ENCODE data around the gene SLITRK2.

The SLITRK2 gene

DNA sequence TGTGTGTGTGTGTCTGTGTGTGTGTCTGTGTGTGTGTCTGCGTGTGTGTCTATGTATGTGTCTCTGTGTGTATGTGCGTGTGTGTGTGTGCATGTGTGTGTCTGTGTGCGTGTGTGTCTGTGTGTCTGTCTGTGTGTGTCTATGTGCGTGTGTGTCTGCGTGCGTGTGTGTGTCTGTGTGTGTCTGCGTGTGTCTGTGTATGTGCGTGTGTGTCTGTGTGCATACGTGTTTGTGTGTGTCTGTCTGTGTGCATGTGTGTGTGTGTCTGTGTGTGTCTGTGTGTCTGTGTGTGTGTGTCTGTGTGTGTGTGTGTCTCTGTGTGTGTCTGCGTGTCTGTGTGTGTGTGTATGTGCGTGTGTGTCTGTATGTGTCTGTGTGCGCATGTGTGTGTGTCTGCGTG, 35.6 kb downstream of the SLITRK2 start:
- no peak for DNase-seq (ENCODE audit: low spot score)

DNA sequence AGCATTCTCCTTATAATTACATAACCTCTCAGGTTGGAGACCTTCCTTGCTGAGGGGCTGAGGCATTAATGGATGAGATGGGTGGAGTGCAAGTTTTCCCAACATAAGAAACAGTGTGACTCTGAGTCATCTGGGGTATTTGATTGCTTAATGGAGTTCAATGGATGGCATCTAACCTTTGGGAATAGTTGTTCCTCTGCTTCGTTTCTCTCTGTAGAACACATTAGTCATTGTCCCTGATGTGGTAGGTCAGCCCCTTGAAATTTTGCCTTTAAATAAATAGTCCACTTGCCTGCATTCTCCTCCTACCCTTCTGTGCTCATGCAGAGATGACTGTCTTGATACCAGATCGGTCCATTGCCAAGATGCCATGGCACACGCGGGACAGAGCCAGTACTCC, 38.6 kb downstream of the SLITRK2 start:
- no peak for DNase-seq (ENCODE audit: low spot score)

DNA sequence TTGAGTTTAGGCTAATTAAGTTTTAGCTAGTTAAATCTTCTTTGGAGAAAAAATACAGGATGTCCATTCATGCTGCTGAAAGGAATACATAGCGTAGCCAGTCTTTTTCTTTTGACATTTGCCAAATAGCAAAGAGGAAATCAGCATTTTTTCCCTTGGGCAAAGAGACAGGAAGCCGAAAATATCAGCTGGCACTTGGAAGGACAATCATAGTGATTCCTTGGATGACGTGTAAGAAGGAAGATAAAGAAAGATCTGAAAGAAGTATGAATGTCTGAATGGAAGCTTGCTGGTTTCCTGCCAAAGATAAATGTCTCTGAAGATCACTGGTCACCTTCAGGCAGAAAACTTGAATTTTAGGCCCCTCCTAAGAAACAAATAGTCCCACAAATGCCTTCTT, 44.2 kb downstream of the SLITRK2 start:
- DNase-seq (ENCODE audit: low spot score): no peak

DNA sequence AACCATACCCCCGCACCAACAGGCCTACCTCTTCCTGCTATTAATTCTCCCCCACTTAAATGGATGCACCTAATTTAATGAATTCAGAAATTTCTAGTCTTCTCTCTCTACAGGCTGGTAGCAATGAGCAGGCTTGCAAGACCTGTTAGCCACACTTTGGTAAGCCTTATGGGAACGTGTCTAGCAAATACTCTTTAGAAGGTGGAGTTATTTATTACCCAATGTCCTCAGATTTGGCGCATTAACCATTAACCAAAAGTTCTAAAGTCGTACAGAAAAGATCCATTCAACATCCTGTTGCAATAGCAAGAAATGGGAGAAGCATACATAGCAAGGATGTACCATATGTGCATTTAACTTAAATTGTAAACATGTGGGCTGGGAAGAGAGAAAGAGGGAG, 47.5 kb downstream of the SLITRK2 start:
- no peak for DNase-seq (ENCODE audit: low spot score)

Measured in CD4-positive, alpha-beta T cell treated with Interleukin-2 at 100 ng/mL for 4 hours (primary cell).